WERI-Rb-1 (cell line): ENCODE measurements around the gene CHTF18.
A peak's percentile ranks its signal among the peaks of the same experiment; 100 is the strongest.
"Not testable (repeated sequence)": the region's sequence is repeated elsewhere in the genome, so short reads cannot be mapped to it uniquely, and the experiment has no call there.

Experiments
- DNase-seq: peaks from one replicate; pipeline ENCODE4 v3.0.0-alpha.2; 2020
- H3K27ac ChIP-seq: fragments of 250-450 bp; sonication (Bioruptor Pico); 2 replicates; pipeline ENCODE4 v1.5.1; 2020; ENCODE audit warnings: mild to moderate bottlenecking, moderate library complexity
- H3K27me3 ChIP-seq: fragments of 250-450 bp; sonication (Bioruptor Pico); 2 replicates; pipeline ENCODE4 v1.5.1; 2021; ENCODE audit warnings: mild to moderate bottlenecking, low read depth, moderate library complexity; ENCODE audit not compliant: insufficient read depth, severe bottlenecking
- H3K36me3 ChIP-seq: fragments of 250-450 bp; sonication (Bioruptor Pico); 2 replicates; pipeline ENCODE4 v1.5.1; 2020; ENCODE audit warnings: mild to moderate bottlenecking, moderate library complexity
- H3K4me3 ChIP-seq: 2 replicates; pipeline ENCODE4 v1.5.1; 2011; ENCODE audit warnings: low read depth, mild to moderate bottlenecking, control low read depth, low read length
- H3K9me3 ChIP-seq: fragments of 250-450 bp; sonication (Bioruptor Pico); 2 replicates; pipeline ENCODE4 v1.5.1; 2021; ENCODE audit warnings: mild to moderate bottlenecking, moderate library complexity; ENCODE audit not compliant: severe bottlenecking
- CTCF ChIP-seq: IDR thresholded peaks from 2 replicates; pipeline ENCODE4 v1.5.1; 2011; ENCODE audit warnings: low read depth, mild to moderate bottlenecking, control low read depth, inconsistent platforms, low read length

The CHTF18 gene

GRCh38 chr16:750485-750884 lies 37.9 kb upstream of the CHTF18 start:
- no peak for DNase-seq
- Histone ChIP-seq H3K9me3 (no peaks in the 10 kb centered on the region), H3K27ac (no peak overlapping the region; the same call in 1 of the 2 replicates), H3K36me3 (no peaks in the 10 kb centered on the region), H3K27me3 (no peaks in the 10 kb centered on the region), H3K4me3 (no peak overlapping the region)
- TF ChIP-seq CTCF = no peak

GRCh38 chr16:751152-752006 lies 37.0 kb upstream of the CHTF18 start:
- Histone ChIP-seq H3K36me3 (no peaks in the 10 kb centered on the region), H3K27me3 (no peaks in the 10 kb centered on the region), H3K4me3 (peak overlapping the region; percentile 50), H3K9me3 (no peaks in the 10 kb centered on the region), H3K27ac (peak overlapping the region; percentile 83)
- no peak for TF ChIP-seq CTCF
- peak; percentile 83 for DNase-seq

- Histone ChIP-seq H3K4me3 (peak overlapping the region; percentile 50), H3K27ac (peak overlapping the region; percentile 83), H3K9me3 (no peaks in the 10 kb centered on the region), H3K27me3 (no peaks in the 10 kb centered on the region), H3K36me3 (no peaks in the 10 kb centered on the region)
- DNase-seq = no peak
- no peak for TF ChIP-seq CTCF
Observed at GRCh38 chr16:752007-752312, 36.5 kb upstream of the CHTF18 start.

GRCh38 chr16:754121-754607 lies 34.3 kb upstream of the CHTF18 start:
- H3K4me3 ChIP-seq, H3K36me3 ChIP-seq, H3K27ac ChIP-seq, DNase-seq, H3K9me3 ChIP-seq, H3K27me3 ChIP-seq: not testable (repeated sequence)

- no peak for TF ChIP-seq CTCF
Observed at GRCh38 chr16:754656-755055, 33.8 kb upstream of the CHTF18 start.

GRCh38 chr16:756428-756827 lies 32.0 kb upstream of the CHTF18 start:
- no peak for DNase-seq
- Histone ChIP-seq H3K27ac (no peak overlapping the region), H3K9me3 (no peaks in the 10 kb centered on the region), H3K27me3 (no peaks in the 10 kb centered on the region), H3K36me3 (no peaks in the 10 kb centered on the region), H3K4me3 (no peak overlapping the region)
- no peak for TF ChIP-seq CTCF

More at GRCh38 chr16:754656-755055, 33.8 kb upstream of the CHTF18 start:
- DNase-seq = no peak
- H3K36me3 ChIP-seq = no peaks in the 10 kb centered on the region
- H3K9me3 ChIP-seq = no peaks in the 10 kb centered on the region
- no peak overlapping the region for H3K4me3 ChIP-seq
- no peaks in the 10 kb centered on the region for H3K27me3 ChIP-seq
- no peak overlapping the region for H3K27ac ChIP-seq
